ENCODE measurements around the gene RHCE.
"Not testable (repeated sequence)": the region's sequence is repeated elsewhere in the genome, so short reads cannot be mapped to it uniquely, and the experiment has no call there.

RHCE gene

DNA sequence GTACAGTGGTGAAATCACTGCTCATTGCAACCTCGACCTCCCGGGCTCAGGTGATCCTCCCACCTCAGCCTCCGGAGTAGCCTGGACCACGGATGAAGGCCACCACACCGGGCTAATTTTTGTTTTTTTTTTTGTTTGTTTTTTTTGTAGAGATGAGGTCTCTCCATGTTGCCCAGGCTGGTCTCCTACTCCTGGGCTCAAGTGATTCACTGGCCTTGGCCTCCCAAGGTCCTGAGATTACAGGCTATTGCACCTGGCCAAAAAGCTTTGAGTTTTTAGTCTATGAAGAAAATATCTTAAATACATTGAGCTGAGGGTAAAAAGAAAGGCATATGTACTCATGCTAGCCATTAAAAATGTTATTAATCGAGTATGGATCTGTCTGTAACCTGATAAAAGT is 78.9 kb downstream of the RHCE start:
- DNase-seq (ENCODE audit: low read depth), result no peak

DNA sequence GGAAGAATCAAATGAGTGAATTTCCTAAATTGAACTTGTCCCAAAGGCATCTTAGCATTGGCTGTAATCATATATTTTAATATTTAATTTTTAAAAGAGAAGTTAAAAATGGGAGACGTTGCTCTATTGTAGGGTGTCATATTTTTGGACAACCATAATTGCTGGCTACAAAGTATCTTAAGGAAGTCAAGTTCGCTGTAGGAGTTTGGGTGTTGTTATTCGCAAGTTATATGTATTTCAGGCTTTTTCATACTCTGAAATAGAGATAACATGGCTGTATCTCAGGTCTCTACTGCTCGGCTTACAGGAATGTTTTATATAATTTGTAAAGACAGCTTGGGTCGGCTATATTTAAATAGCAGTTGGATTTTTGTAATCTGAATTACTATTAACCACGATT is 81.6 kb downstream of the RHCE start:
- no peak for DNase-seq (ENCODE audit: low read depth)

DNA sequence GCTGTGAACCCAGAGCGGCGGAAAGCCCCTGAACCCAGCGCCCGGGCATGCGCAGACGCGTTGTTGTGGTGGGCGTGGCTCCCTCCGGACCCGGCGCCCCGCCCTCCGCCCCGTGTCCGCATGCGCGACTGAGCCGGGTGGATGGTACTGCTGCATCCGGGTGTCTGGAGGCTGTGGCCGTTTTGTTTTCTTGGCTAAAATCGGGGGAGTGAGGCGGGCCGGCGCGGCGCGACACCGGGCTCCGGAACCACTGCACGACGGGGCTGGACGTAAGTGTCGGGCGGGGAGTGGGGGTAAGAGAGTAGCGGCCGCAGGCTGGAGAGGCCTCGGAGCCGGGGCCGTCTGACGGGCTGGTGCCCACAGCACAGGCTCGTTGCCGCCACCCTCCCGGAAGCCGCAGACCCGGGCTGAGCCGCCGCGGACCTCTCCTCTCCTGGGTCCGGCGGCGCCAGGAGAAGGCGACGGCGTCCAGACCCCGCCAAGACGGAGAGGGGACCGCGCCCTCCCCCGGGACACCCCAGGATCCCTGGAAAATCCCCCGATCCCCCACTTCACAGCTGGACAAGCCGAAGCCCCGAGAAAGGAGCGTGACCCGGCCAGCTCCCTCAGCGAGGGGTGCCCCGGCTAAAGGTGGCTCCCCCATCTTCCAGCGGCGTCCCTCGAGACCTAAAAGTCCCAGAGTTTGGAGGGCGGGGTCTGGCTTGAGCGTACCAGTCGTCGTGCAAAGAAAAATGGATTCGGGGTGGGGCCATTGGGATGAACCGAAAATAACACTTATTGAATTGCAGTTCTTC is 82.2 kb downstream of the RHCE start, which contains the start of gene TMEM50A:
Gene TMEM50A, plus strand, starts transcription at position 147 of the 794 bp plus-strand sequence. CDS start 2,153 bp downstream, outside the sequence.
- DNase-seq (ENCODE audit: low read depth), result peak; percentile 84

DNA sequence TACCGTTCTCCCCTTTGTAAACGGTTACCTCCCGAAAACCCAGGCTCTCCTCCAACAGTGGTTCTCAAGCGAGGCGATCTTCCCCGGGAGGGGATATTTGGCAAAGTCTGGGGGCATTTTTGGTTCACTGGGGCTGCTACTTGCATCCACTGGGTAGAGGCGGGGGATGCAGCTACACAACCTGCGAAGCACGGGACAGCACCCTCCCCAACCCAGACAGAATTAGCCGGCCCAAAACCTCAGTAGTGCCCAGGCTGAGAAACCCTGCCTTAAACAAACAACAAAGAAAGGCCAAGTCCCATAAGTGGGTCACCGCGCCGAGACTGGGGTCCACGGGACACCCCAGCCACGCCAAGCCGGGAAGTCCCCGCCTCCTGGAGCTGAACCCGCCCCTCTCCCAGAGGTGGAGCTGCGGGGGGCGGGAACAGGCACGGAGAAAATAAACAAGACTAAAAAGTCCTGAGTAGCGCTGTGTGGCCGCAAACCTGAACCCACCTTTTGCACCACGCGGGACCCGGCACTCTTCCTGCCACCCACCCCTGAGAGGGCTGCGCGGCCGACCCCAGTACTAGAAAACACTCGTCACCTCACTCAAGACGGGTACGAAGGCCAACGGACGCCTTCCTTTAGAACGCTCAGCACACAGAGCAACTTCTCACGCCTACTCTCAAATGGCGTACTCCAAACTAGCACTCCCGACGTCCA is 83.0 kb downstream of the RHCE start:
- DNase-seq (ENCODE audit: low read depth), result peak; percentile 19

DNA sequence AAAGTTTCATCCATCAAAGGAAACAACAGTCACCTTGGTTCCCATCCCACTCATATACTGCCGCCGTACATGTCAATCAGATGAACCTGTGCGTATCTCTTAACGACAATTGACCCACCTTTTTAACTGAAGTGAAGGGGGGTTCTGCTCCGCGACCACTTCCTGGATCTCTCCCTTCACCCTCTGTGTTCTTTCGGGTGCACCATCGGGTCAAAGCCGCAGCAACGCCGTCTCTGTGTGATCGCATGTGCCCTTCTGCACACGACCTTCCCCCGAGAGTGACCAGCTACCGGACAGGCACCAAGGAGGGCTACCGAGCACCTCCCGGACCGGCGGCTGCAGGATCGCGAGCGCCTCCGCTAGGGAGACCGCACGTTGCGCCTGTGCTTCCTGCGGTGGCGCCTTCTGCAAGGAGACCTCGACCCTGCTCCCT is 83.7 kb downstream of the RHCE start:
- DNase-seq (ENCODE audit: low read depth), result peak; percentile 16

DNA sequence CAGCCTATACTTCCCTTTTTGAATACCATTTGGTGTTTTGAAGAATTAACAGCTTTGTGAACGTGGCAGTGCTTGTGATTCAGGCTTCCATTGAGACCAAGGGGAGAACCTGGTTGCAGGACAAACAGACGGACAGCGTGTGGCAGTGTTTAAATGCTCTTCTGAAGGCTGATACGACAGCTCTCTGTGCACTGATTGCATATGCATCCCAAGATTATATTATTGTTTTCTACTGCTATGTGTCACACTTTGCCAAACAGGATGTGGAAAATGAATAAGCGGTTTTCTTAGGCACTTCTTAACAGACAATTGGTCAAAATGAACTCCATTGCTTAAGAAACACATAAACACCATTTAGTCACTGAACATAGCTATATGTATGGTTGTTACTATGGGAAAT is 90.7 kb downstream of the RHCE start:
- not testable (repeated sequence) for DNase-seq (ENCODE audit: low read depth)

DNA sequence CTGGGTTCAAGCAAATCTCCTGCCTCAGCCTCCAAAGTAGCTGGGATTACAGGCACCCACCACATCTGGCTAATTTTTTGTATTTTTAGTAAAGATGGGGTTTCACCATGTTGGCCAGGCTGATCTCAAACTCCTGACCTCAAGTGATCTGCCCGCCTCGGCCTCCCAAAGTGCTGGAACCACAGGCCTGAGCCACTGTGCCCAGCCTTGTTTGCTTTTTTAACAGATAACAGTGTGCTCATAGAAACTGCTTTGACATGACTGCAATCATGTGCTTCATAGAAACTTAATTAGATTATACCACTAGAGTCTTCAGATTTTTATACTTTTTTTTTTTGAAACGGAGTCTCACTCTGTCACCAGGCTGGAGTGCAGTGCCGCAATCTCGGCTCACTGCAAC is 91.3 kb downstream of the RHCE start:
- DNase-seq (ENCODE audit: low read depth), result not testable (repeated sequence)

DNA sequence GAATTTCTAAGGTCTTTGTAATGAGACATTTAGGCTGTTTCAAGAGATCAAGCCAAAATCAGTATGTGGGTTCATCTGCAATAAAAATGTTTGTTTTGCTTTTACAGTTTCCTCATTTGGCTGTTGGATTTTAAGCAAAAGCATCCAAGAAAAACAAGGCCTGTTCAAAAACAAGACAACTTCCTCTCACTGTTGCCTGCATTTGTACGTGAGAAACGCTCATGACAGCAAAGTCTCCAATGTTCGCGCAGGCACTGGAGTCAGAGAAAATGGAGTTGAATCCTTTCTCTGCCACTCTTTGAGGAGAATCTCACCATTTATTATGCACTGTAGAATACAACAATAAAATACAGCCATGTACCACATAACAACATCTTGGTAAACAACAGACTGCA is 91.8 kb downstream of the RHCE start:
- DNase-seq (ENCODE audit: low read depth), result not testable (repeated sequence)

DNA sequence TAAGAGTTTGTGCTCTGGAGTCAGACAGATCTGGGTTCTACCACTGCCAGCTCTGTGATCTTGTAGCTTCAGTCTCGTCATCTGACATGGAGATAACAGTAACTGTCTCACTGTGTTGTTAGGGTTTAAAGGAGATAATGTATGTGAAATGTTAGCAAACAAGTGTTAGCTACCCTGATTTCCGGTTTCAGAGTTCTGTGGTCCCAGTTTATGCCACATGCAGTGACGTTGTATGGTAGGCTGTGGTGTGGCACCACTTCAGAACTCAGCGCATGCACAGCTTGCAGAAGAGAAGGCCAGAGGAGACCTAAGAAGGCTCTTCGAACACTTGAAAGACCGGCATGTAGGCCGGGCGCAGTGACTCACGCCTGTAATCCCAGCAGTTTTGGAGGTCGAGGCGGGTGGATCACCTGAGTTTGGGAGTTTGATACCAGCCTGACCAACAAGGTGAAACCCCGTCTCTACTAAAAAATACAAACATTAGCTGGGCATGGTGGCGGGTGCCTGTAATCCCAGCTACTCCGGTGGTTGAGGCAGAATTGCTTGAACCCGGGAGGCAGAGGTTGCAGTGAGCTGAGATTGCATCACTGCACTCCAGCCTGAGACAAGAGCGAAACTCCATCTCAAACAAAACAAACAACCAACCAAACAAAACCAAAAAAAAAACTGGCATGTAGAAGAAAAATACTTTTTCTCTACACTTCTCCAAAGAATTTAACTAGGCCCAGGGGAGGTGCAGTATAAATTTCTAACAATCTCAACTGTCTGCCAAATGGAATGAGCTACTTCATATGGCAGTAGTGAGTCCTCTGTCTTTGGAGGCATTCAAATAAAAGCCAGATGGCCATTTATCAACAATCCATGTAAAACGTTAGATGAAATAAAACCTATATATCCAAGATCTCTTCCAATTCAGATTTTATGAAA is 92.5 kb downstream of the RHCE start:
- DNase-seq (ENCODE audit: low read depth), result not testable (repeated sequence)

DNA sequence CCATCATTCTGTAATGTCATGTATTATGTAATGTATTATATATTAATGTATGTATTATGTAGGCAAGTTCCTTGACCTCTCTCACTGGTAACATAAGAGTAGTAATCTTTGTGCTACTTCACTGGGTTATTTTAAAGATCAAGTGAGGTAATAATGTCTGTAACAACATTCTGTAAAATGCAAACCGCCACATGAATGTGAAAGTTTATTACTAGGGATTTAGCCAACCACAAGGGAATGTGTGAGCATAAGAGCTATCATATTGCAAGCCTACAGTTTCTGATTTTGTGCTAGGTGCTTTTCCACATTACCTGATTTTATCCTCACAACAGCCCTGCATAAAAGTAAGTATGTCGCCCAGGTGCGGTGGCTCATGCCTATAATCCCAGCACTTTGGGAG is 96.2 kb downstream of the RHCE start:
- not testable (repeated sequence) for DNase-seq (ENCODE audit: low read depth)

DNA sequence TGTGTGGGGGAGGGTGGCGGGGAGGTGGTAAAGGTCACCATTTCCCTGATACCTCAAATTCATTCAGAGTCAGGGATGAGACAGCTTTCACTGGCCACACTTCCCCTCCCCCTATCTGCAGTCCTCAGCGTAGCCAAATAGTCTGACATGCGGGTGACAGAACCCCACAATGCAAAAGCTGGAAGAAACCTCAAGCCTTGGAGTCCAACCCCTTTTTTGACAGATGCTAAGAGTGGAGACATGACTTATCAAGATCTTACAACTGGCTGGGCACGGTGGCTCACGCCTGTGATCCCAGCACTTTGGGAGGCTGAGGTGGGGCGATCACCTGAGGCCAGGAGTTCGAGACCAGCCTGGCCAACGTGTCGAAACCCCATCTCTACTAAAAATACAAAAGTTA is 98.5 kb downstream of the RHCE start:
- DNase-seq (ENCODE audit: low read depth), result not testable (repeated sequence)

DNA sequence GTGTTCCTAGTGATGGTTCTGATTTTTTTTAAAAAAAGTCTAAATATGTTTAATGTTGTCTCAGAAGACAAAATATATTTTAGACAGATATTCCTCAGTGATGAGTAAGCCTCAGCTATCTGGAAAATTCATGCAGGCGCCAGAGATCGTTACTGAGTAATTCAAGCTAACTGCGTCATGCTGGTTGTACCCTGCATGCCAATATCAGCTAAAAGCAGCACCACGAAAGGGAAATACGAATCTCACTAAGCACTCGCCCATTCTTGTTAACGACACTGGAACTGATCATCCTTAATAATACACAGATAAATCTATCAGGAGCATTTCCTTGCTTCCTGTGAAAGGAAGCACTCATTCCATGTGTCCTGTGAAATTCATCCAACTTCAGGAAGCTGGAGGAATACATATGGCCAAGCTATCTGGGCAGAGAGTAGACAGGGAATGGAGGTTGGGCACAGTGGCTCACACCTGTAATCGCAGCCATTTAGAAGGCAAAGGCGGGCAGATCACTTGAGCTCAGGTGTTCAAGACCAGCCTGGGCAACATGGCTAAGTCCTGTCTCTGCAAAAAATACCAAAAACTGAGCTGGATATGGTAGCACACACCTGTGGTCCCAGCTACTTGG is 100.2 kb downstream of the RHCE start:
- not testable (repeated sequence) for DNase-seq (ENCODE audit: low read depth)

DNA sequence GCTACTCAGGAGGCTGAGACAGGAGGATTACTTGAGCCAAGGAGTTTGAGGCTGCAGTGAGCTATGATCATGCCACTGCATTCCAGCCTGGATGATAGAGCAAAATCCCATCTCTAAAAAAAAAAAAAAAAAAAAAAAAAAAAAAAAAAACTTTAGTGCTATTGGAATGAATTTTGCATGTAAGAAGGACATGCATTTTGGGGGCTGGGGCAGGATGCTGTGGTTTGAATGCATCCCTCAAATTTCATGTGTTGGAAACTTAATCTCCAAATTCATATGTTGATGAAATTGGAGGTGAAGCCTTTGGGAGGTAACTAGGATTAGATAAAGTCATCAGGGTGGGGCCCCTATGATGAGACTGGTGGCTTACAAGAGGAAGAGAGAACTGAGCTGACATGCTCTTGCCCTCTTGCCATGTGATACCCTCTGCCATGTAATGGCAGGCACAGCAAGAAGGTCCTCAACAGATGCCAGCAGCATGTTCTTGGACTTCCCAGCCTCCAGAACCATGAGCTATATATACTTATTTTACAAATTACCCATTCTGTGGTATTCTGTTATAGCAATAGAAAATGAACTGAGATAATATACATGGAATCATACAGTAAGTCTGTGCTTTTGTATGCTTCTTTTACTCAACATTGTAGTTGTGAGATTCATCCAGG is 107.7 kb downstream of the RHCE start:
- not testable (repeated sequence) for DNase-seq (ENCODE audit: low read depth)

Measured in activated gamma-delta T cell treated with anti-CD3 and anti-CD28 coated beads, Interleukin-2, amount 50 U/mL, for 16 hours (primary cell).